ENCODE results near the gene SIL1.

DNA sequence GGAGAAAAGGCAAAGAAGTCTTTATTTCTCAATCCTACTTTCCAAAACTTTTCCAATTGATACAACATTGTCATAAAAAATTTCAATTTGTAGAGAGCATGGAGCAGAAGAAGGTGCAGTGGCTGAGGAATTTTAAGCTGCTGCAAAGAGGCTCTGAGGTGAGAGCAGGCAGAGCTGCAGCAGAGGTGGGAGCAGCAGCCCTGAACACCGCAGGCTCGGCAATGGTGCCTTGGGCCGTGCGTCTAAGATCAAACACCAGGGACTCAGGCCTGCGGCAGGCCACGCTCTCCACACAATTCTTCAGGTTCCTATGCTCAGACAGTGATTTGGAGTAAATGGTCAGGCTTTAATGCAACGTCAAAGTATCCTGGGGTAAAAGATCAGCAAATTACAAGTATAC is 46.3 kb downstream of the SIL1 start:
- TF ChIP-seq, protein P1, sequence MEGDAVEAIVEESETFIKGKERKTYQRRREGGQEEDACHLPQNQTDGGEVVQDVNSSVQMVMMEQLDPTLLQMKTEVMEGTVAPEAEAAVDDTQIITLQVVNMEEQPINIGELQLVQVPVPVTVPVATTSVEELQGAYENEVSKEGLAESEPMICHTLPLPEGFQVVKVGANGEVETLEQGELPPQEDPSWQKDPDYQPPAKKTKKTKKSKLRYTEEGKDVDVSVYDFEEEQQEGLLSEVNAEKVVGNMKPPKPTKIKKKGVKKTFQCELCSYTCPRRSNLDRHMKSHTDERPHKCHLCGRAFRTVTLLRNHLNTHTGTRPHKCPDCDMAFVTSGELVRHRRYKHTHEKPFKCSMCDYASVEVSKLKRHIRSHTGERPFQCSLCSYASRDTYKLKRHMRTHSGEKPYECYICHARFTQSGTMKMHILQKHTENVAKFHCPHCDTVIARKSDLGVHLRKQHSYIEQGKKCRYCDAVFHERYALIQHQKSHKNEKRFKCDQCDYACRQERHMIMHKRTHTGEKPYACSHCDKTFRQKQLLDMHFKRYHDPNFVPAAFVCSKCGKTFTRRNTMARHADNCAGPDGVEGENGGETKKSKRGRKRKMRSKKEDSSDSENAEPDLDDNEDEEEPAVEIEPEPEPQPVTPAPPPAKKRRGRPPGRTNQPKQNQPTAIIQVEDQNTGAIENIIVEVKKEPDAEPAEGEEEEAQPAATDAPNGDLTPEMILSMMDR (CRISPR knock-in tag; IDR thresholded peaks at IDR 0.05): no peak
- TF ChIP-seq GABPA (IDR thresholded peaks at IDR 0.05; ENCODE audit: low read depth, low read length): no peak
- no peak for TF ChIP-seq GABPA (CRISPR knock-in tag; IDR thresholded peaks at IDR 0.05; ENCODE audit: low read depth)
- no peak for TF ChIP-seq CHD2 (IDR thresholded peaks at IDR 0.05; ENCODE audit: low read depth, low read length)
- TF ChIP-seq ZNF891 (CRISPR knock-in tag; IDR thresholded peaks at IDR 0.05): no peak
- no peak for TF ChIP-seq ZBTB26 (CRISPR knock-in tag; IDR thresholded peaks at IDR 0.05; ENCODE audit: borderline replicate concordance)
- TF ChIP-seq ZSCAN9 (CRISPR knock-in tag; IDR thresholded peaks at IDR 0.05; ENCODE audit: borderline replicate concordance): no peak
- no peak for TF ChIP-seq SAFB2 (CRISPR knock-in tag; IDR thresholded peaks at IDR 0.05; ENCODE audit: borderline replicate concordance, low read depth)
- no peak for TF ChIP-seq ELF4 (CRISPR knock-in tag; IDR thresholded peaks at IDR 0.05; ENCODE audit: borderline replicate concordance)
- TF ChIP-seq PAX8 (CRISPR knock-in tag; IDR thresholded peaks at IDR 0.05; ENCODE audit: borderline replicate concordance): no peak
- TF ChIP-seq, protein P2, sequence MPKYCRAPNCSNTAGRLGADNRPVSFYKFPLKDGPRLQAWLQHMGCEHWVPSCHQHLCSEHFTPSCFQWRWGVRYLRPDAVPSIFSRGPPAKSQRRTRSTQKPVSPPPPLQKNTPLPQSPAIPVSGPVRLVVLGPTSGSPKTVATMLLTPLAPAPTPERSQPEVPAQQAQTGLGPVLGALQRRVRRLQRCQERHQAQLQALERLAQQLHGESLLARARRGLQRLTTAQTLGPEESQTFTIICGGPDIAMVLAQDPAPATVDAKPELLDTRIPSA (CRISPR knock-in tag; IDR thresholded peaks at IDR 0.05; ENCODE audit: borderline replicate concordance): no peak
- TF ChIP-seq CREM (IDR thresholded peaks at IDR 0.05): no peak
- no peak for TF ChIP-seq CREM (CRISPR knock-in tag; IDR thresholded peaks at IDR 0.05)
